Endothelial cell of umbilical vein (primary cell): ENCODE data around the gene CXCL9. TPM values are rescaled to one million over a fixed set of nuclear protein-coding genes. Genes with fewer than 3 reads are reported as not detected.

Source experiments
- BruUV-seq: library from RNA; stranded (reverse); fragments of 400-500 nt; replicated peaks from 2 replicates; lab custom pipeline; 2021; lab: Mats Ljungman, UMichigan
- CTCF ChIA-PET: fragments of 300-600, 350-600 bp; sonication (Branson Sonifier 250); formaldehyde crosslinking; loops from one replicate; lab custom pipeline; 2021; ENCODE audit warnings: antibody characterized with exemption, inconsistent platforms; lab: Charles Lee
- POLR2A ChIA-PET: fragments of 300-600, 350-600 bp; sonication (Branson Sonifier 250); formaldehyde crosslinking; loops from one replicate; lab custom pipeline; 2021; ENCODE audit warnings: antibody characterized with exemption, inconsistent platforms; lab: Charles Lee
- DNase-seq: peaks from one replicate; pipeline ENCODE4 v3.0.0-alpha.2; 2011; ENCODE audit warnings: low read depth, low spot score
- FAIRE-seq: peaks from 2 replicates; lab custom pipeline; 2011; peaks lifted over from hg19 to GRCh38; lab: Jason Lieb, UNC
- H2AFZ ChIP-seq: 2 replicates; pipeline ENCODE4 v1.6.0; 2012; ENCODE audit warnings: low read depth, low read length, control low read depth, inconsistent platforms
- H3K27ac ChIP-seq: 2 replicates; pipeline ENCODE4 v1.5.1; 2011; ENCODE audit warnings: low read depth, mild to moderate bottlenecking, control low read depth, low read length, moderate library complexity; ENCODE audit not compliant: insufficient read depth
- H3K27me3 ChIP-seq, 2 experiments: 2 replicates each; pipeline versions ENCODE4 v1.6.0 to v1.6.1; 2011; ENCODE audit warnings: low read length in 2 of 2, mixed read lengths in 1 of 2; ENCODE audit not compliant: control insufficient read depth in 2 of 2, insufficient read depth in 2 of 2
- H3K36me3 ChIP-seq, 2 experiments: 2 replicates in 1 of 2; 3 replicates in 1 of 2; pipeline ENCODE4 v1.5.1; 2011; ENCODE audit warnings: low read length in 2 of 2, mild to moderate bottlenecking in 1 of 2, moderate library complexity in 1 of 2; ENCODE audit not compliant: control insufficient read depth in 2 of 2, insufficient read depth in 2 of 2; ENCODE audit errors: extremely low read depth in 1 of 2
- H3K4me1 ChIP-seq: 3 replicates; pipeline ENCODE4 v1.5.1; 2011; ENCODE audit warnings: mild to moderate bottlenecking, low read length; ENCODE audit not compliant: control insufficient read depth, insufficient read depth; ENCODE audit errors: extremely low read depth
- H3K4me2 ChIP-seq: 2 replicates; pipeline ENCODE4 v1.6.1; 2011; ENCODE audit warnings: low read length, control low read depth, mixed read lengths; ENCODE audit not compliant: insufficient read depth
- H3K4me3 ChIP-seq, 3 experiments: fragments of 200-600 bp in 1 of 3; sonication (generic), shearing (Covaris generic) in 1 of 3; replicated peaks in 1 of 3; 2 replicates each; pipeline ENCODE4 v1.5.1; 2011 to 2016; ENCODE audit warnings: control low read depth in 3 of 3, low read length in 3 of 3, mild to moderate bottlenecking in 2 of 3, inconsistent platforms in 1 of 3, low read depth in 1 of 3, moderate library complexity in 1 of 3; ENCODE audit not compliant: insufficient read depth in 1 of 3
- H3K79me2 ChIP-seq: 2 replicates; pipeline ENCODE4 v1.6.0; 2012; ENCODE audit warnings: low read length, inconsistent platforms; ENCODE audit not compliant: control insufficient read depth, insufficient read depth
- H3K9ac ChIP-seq: replicated peaks from 2 replicates; pipeline ENCODE3; 2011; ENCODE audit warnings: low read length, control low read depth; ENCODE audit not compliant: insufficient read depth; ENCODE audit errors: extremely low read depth
- H3K9me1 ChIP-seq: replicated peaks from 3 replicates; pipeline ENCODE4 v1.6.0; 2011; ENCODE audit warnings: mild to moderate bottlenecking, low read length; ENCODE audit not compliant: control insufficient read depth, insufficient read depth; ENCODE audit errors: extremely low read depth
- H3K9me3 ChIP-seq: replicated peaks from 2 replicates; pipeline ENCODE4 v1.5.1; 2012; ENCODE audit warnings: low read length, inconsistent platforms; ENCODE audit not compliant: control insufficient read depth, insufficient read depth
- H4K20me1 ChIP-seq: replicated peaks from 2 replicates; pipeline ENCODE3; 2011; ENCODE audit warnings: mild to moderate bottlenecking, low read length; ENCODE audit not compliant: control insufficient read depth, insufficient read depth; ENCODE audit errors: extremely low read depth
- CTCF ChIP-seq, 2 donors: IDR thresholded peaks; 1 replicate in 1 of 2; 2 replicates in 1 of 2; pipeline ENCODE4 v1.5.1; 2011; ENCODE audit warnings: low read length in 2 of 2, mild to moderate bottlenecking in 2 of 2, moderate library complexity in 2 of 2, control low read depth in 1 of 2, inconsistent platforms in 1 of 2, low read depth in 1 of 2; ENCODE audit not compliant: insufficient read depth in 1 of 2; ENCODE audit errors: extremely low read depth in 1 of 2
- EZH2 ChIP-seq: IDR thresholded peaks from 2 replicates; pipeline ENCODE4 v1.6.1; 2012; ENCODE audit warnings: borderline replicate concordance, low read depth, mild to moderate bottlenecking, moderate library complexity, low read length, inconsistent platforms; ENCODE audit not compliant: severe bottlenecking
- FOS ChIP-seq: IDR thresholded peaks from 2 replicates; pipeline ENCODE4 v1.6.1; 2011; ENCODE audit warnings: mild to moderate bottlenecking, low read length, moderate library complexity, borderline replicate concordance; ENCODE audit not compliant: insufficient read depth
- GATA2 ChIP-seq: IDR thresholded peaks from 2 replicates; pipeline ENCODE4 v1.7.0; 2011; ENCODE audit warnings: low read depth, mild to moderate bottlenecking, moderate library complexity, mixed read lengths, low read length; ENCODE audit not compliant: insufficient read length, insufficient read depth
- JUN ChIP-seq: IDR thresholded peaks from 2 replicates; pipeline ENCODE4 v1.6.1; 2011; ENCODE audit warnings: borderline replicate concordance, low read depth; ENCODE audit not compliant: insufficient read length, insufficient read depth
- MAX ChIP-seq: IDR thresholded peaks from 2 replicates; pipeline ENCODE4 v1.6.1; 2011; ENCODE audit not compliant: insufficient read depth, insufficient read length
- MYC ChIP-seq: IDR thresholded peaks from one replicate; pipeline ENCODE4 v1.6.1; 2011; ENCODE audit warnings: mild to moderate bottlenecking, low read depth, low read length
- POLR2A ChIP-seq: IDR thresholded peaks from 2 replicates; pipeline ENCODE4 v1.6.1; 2012; ENCODE audit warnings: low read depth, mild to moderate bottlenecking, control low read depth, low read length
- POLR2AphosphoS5 ChIP-seq: IDR thresholded peaks from 2 replicates; pipeline ENCODE4 v1.6.1; 2012; ENCODE audit warnings: low read depth, mild to moderate bottlenecking, control low read depth, low read length, moderate library complexity; ENCODE audit not compliant: insufficient read depth
- dilution Hi-C: fragments of 300-500 bp; cut with MboI; formaldehyde crosslinking; loops from one replicate; pipeline ENCODE4 v1.15.0; 2019; ENCODE audit warnings: low sequenced_read_pairs; ENCODE audit not compliant: extremely low pct_ligation_motif_present
- intact Hi-C: fragments of 100-400 bp; cut with micrococcal nuclease; formaldehyde crosslinking; loops from one replicate; pipeline ENCODE4 v1.10.0; 2022
- polyA plus RNA-seq, 4 experiments: library from polyadenylated mRNA; depleted of rRNA in 3 of 4; stranded (reverse) in 3 of 4; unstranded in 1 of 4; fragments of >200 nt; gene quantifications; 2 replicates each; pipeline versions ENCODE4 v1.2.1 to v1.2.3, GENCODE V29; 2011 to 2012; ENCODE audit warnings: missing spikeins in 1 of 4
- total RNA-seq: library from RNA; stranded (reverse); gene quantifications from 2 replicates; pipeline ENCODE4 v1.2.3, GENCODE V29; 2021

CXCL9 gene
- total and polyA plus RNA-seq, 2 donors (not counting 3 experiments of a cell fraction or from before 2014, with no cell fraction given), result not detected

GRCh38 chr4:76013540-76013939 lies 6.2 kb upstream of the CXCL9 start:
- Histone ChIP-seq H3K79me2 (no peaks in the 10 kb centered on the region), H3K4me2 (no peak overlapping the region), H3K4me1 (peaks cover 5% of the 10 kb centered on the region), H3K9me1 (no peaks in the 10 kb centered on the region), H2AFZ (no peak overlapping the region), H3K4me3 (no peak overlapping the region), H3K9me3 (no peaks in the 10 kb centered on the region), H3K36me3 (no peaks in the 10 kb centered on the region), H4K20me1 (no peaks in the 10 kb centered on the region), H3K27ac (no peak overlapping the region), H3K27me3 (no peaks in the 10 kb centered on the region), H3K9ac (no peak overlapping the region)
- dilution Hi-C loops, result no loop called here
- no TSS peak for BruUV-seq
- POLR2A ChIA-PET, result no interaction called here
- CTCF ChIA-PET, result interaction anchor here (1.3 kb wide), 1 partner anchor 11 kb away, joined by 3 read pairs; no protein-coding TSS in a partner anchor
- intact Hi-C loops, result no loop called here
- TF ChIP-seq FOS, result no peak
- FAIRE-seq (no peak), DNase-seq (no peak)

GRCh38 chr4:76012388-76012801 lies 5.1 kb upstream of the CXCL9 start:
- DNase-seq, result peak; percentile 28
- Histone ChIP-seq H3K27ac (no peak overlapping the region), H3K79me2 (no peaks in the 10 kb centered on the region), H3K36me3 (no peaks in the 10 kb centered on the region), H4K20me1 (no peaks in the 10 kb centered on the region), H3K4me1 (peaks cover 5% of the 10 kb centered on the region), H2AFZ (peak overlapping the region; percentile 72), H3K27me3 (no peaks in the 10 kb centered on the region), H3K9me3 (no peaks in the 10 kb centered on the region), H3K4me2 (peak overlapping the region; percentile 31), H3K4me3 (no peak overlapping the region), H3K9me1 (no peaks in the 10 kb centered on the region), H3K9ac (no peak overlapping the region)
- intact Hi-C loops (no loop called here), dilution Hi-C loops (no loop called here)
- ChIA-PET CTCF (interaction anchor here (1.0 kb wide), 1 partner anchor 17 kb away, joined by 4 read pairs; no protein-coding TSS in a partner anchor), POLR2A (no interaction called here)
- FAIRE-seq, result peak; percentile 15
- no TSS peak for BruUV-seq
- TF ChIP-seq MYC, result no peak
- no peak for TF ChIP-seq JUN
- no peak for TF ChIP-seq FOS
- no peak for TF ChIP-seq GATA2
- TF ChIP-seq POLR2A, result no peak
- TF ChIP-seq CTCF (IDR thresholded peaks at IDR 0.05; ENCODE audit: extremely low read depth in 1 of 2, insufficient read depth in 1 of 2, low read depth in 1 of 2, low read length in 2 of 2), result no peak
- no peak for TF ChIP-seq MAX
- TF ChIP-seq EZH2, result no peak
- no peak for TF ChIP-seq POLR2AphosphoS5
